Hypothalamus (tissue), 51 donors: ENCODE measurements around the gene LAS1L.
A peak's percentile ranks its signal among the peaks of the same experiment; 100 is the strongest.
"Not testable (repeated sequence)": the region's sequence is repeated elsewhere in the genome, so short reads cannot be mapped to it uniquely, and the experiment has no call there.

ENCODE experiments used
- DNase-seq, 51 donors: peaks; one replicate each; lab custom pipeline; 2025; lab: John Stamatoyannopoulos, UW

The LAS1L gene

GRCh38 chrX:65534450-65535292 is at the start of gene LAS1L:
LAS1L (minus strand) TSS chrX:65534787; CDS start chrX:65534715, 72 bp downstream.
- peak; percentile 9 to 92 (median 80) for DNase-seq

GRCh38 chrX:65582450-65583082 is 48.0 kb upstream of the LAS1L start:
- DNase-seq, result no peak

- DNase-seq, result peak in 34 of 51 donors; percentile 0 to 56 (median 14)
Measured at GRCh38 chrX:65581661-65582339, 47.2 kb upstream of the LAS1L start.

GRCh38 chrX:65578346-65578745 is 43.8 kb upstream of the LAS1L start:
- no peak for DNase-seq

- no peak for DNase-seq
Measured at GRCh38 chrX:65576160-65576559, 41.6 kb upstream of the LAS1L start.

GRCh38 chrX:65575022-65575421 is 40.4 kb upstream of the LAS1L start:
- no peak for DNase-seq

GRCh38 chrX:65574356-65574755 is 39.8 kb upstream of the LAS1L start:
- no peak for DNase-seq

- DNase-seq, result no peak
Measured at GRCh38 chrX:65572971-65573370, 38.4 kb upstream of the LAS1L start.

- not testable (repeated sequence) for DNase-seq
Measured at GRCh38 chrX:65562850-65563249, 28.3 kb upstream of the LAS1L start.

- DNase-seq, result no peak
Measured at GRCh38 chrX:65551489-65552339, 17.1 kb upstream of the LAS1L start.

- DNase-seq, result no peak
Measured at GRCh38 chrX:65551086-65551485, 16.5 kb upstream of the LAS1L start.

GRCh38 chrX:65545456-65545855 is 10.9 kb upstream of the LAS1L start:
- no peak for DNase-seq

- DNase-seq, result no peak
Measured at GRCh38 chrX:65537229-65537628, 2.6 kb upstream of the LAS1L start.

GRCh38 chrX:65536291-65536690 is 1.7 kb upstream of the LAS1L start:
- DNase-seq, result no peak

- no peak for DNase-seq
Measured at GRCh38 chrX:65532016-65532415, 2.6 kb downstream of the LAS1L start.

- peak in 33 of 51 donors; percentile 0 to 43 (median 4) for DNase-seq
Measured at GRCh38 chrX:65528705-65529340, 5.8 kb downstream of the LAS1L start.

GRCh38 chrX:65528293-65528692 is 6.3 kb downstream of the LAS1L start:
- no peak for DNase-seq

GRCh38 chrX:65524139-65524538 is 10.4 kb downstream of the LAS1L start:
- DNase-seq, result no peak

- no peak for DNase-seq
Measured at GRCh38 chrX:65522739-65523372, 11.7 kb downstream of the LAS1L start.

- not testable (repeated sequence) for DNase-seq
Measured at GRCh38 chrX:65519530-65519929, 15.1 kb downstream of the LAS1L start.
